Activated CD8-positive, alpha-beta T cell treated with anti-CD3 and anti-CD28 coated beads for 36 hours (primary cell): ENCODE measurements around the gene PTPN11. TPM values are rescaled to one million over a fixed set of nuclear protein-coding genes. Genes with fewer than 3 reads are reported as not detected.
"Not testable (repeated sequence)": the region's sequence is repeated elsewhere in the genome, so short reads cannot be mapped to it uniquely, and the experiment has no call there.

Source experiments
- ATAC-seq: fragments of 200-7000 bp; cut with Tn5 transposase; one replicate; pipeline ENCODE4 v1.10.0; 2021; ENCODE audit warnings: mild to moderate bottlenecking, moderate library complexity
- CTCF ChIA-PET: fragments of 350-600 bp; sonication (Branson Sonifier 250); formaldehyde crosslinking; loops from one replicate; lab custom pipeline; 2021; ENCODE audit warnings: antibody characterized with exemption; lab: Charles Lee
- POLR2A ChIA-PET: fragments of 350-600 bp; sonication (Branson Sonifier 250); formaldehyde crosslinking; loops from one replicate; lab custom pipeline; 2021; ENCODE audit warnings: antibody characterized with exemption; lab: Charles Lee
- DNase-seq: peaks from one replicate; pipeline ENCODE4 v3.0.0-alpha.2; 2020
- H3K27ac Mint-ChIP-seq: one replicate; pipeline ENCODE4 v1.8.0; 2021; ENCODE audit warnings: mild to moderate bottlenecking, mixed read lengths
- H3K27me3 Mint-ChIP-seq: one replicate; pipeline ENCODE4 v1.8.0; 2021; ENCODE audit warnings: mixed read lengths
- H3K36me3 Mint-ChIP-seq: one replicate; pipeline ENCODE4 v1.8.0; 2021; ENCODE audit warnings: low read depth, mixed read lengths
- H3K4me1 Mint-ChIP-seq: one replicate; pipeline ENCODE4 v1.8.0; 2021; ENCODE audit warnings: low read depth, mixed read lengths
- H3K4me3 Mint-ChIP-seq: one replicate; pipeline ENCODE4 v1.8.0; 2021; ENCODE audit warnings: mild to moderate bottlenecking, moderate library complexity, mixed read lengths
- H3K9me3 Mint-ChIP-seq: one replicate; pipeline ENCODE4 v1.8.0; 2021; ENCODE audit warnings: mixed read lengths
- intact Hi-C: fragments of 100-400 bp; cut with micrococcal nuclease; formaldehyde crosslinking; loops from one replicate; pipeline ENCODE4 v1.10.0; 2022
- total RNA-seq, 2 experiments: library from RNA; stranded (reverse); gene quantifications; one replicate each; pipeline ENCODE4 v1.2.3, GENCODE V29; 2021
- TF ChIP-seq, protein P1 (sequence below): fragments of 200-600 bp; IDR thresholded peaks from one replicate; pipeline ENCODE4 v1.8.0; 2022; ENCODE audit warnings: antibody characterized with exemption, mild to moderate bottlenecking

Gene PTPN11
- total RNA-seq, 2 experiments from 2014 or later = 131 to 142 TPM

DNA sequence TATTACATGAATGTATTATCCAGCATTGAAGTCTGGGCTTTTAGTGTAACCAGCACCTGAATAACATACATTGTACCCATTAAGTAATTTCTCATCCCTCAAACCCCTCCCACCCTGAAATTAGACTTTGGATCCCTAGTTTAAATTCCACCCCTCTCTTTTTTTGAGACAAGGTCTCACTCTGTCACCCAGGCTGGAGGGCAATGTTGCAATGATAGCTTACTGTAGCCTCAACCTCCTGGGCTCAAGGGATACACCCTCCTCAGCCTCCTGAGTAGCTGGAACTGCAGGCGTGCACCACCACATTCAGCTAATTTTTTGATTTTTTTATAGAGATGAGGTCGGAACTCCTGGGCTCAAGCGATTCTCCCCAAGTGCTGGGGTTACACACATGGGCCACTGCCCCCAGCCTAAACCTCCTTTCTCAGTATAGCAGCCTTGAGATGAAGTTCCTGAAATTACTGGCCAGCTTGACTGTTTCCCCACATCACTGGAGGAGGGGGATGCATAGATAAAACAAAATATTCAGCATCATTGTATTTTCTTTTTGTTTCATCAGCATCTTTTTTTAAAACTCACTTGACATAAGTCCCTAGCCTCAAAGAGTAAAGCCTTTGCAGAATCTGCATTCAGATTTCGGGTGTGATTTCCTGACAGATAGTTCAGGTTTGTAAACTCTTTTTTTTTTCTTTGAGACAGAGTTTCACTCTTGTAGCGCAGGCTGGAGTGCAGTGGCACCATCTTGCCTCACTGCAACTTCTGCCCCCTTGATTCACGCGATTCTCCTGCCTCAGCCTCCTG is 7.0 kb downstream of the PTPN11 start:
- TF ChIP-seq, protein P1, sequence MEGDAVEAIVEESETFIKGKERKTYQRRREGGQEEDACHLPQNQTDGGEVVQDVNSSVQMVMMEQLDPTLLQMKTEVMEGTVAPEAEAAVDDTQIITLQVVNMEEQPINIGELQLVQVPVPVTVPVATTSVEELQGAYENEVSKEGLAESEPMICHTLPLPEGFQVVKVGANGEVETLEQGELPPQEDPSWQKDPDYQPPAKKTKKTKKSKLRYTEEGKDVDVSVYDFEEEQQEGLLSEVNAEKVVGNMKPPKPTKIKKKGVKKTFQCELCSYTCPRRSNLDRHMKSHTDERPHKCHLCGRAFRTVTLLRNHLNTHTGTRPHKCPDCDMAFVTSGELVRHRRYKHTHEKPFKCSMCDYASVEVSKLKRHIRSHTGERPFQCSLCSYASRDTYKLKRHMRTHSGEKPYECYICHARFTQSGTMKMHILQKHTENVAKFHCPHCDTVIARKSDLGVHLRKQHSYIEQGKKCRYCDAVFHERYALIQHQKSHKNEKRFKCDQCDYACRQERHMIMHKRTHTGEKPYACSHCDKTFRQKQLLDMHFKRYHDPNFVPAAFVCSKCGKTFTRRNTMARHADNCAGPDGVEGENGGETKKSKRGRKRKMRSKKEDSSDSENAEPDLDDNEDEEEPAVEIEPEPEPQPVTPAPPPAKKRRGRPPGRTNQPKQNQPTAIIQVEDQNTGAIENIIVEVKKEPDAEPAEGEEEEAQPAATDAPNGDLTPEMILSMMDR = no peak
- POLR2A ChIA-PET = no interaction called here
- H3K4me3 Mint-ChIP-seq = no peak overlapping the region
- H3K36me3 Mint-ChIP-seq = peaks cover 33% of the 10 kb centered on the region
- intact Hi-C loops = no loop called here
- CTCF ChIA-PET = interaction anchor here (1.1 kb wide), 1 partner anchor 15 kb away, joined by 3 read pairs; no protein-coding TSS in a partner anchor
- no peak for DNase-seq
- no peak for ATAC-seq
- no peak overlapping the region for H3K27ac Mint-ChIP-seq
- H3K4me1 Mint-ChIP-seq = peaks cover 46% of the 10 kb centered on the region
- no peaks in the 10 kb centered on the region for H3K27me3 Mint-ChIP-seq
- no peaks in the 10 kb centered on the region for H3K9me3 Mint-ChIP-seq

DNA sequence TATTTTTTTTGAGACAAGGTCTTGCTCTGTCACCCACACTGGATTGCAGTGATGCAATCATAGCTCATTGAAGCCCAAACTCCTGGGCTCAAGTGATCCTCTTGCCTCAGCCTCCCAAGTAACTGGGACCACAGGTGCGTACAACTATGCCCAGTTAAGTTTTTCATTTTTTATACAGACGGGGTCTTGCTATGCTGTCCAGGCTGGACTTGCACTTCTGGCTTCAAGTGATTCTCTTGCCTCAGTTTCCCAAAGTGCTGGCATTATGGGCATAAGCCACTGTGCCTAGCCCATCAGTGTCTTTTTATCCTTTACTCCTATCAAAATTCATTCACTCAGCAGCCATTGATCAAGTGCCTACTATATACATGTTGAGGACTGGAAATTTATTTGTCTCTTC is 9.0 kb downstream of the PTPN11 start:
- TF ChIP-seq, protein P1 = no peak
- Mint-ChIP-seq H3K9me3 (no peaks in the 10 kb centered on the region), H3K4me1 (peaks cover 42% of the 10 kb centered on the region), H3K27me3 (no peaks in the 10 kb centered on the region), H3K4me3 (no peak overlapping the region), H3K27ac (no peak overlapping the region), H3K36me3 (peaks cover 35% of the 10 kb centered on the region)
- CTCF ChIA-PET = no interaction called here
- POLR2A ChIA-PET = interaction anchor here (1.2 kb wide), 1 partner anchor 321 kb away, joined by 3 read pairs; no protein-coding TSS in a partner anchor
- intact Hi-C loops = no loop called here
- ATAC-seq (no peak), DNase-seq (no peak)

DNA sequence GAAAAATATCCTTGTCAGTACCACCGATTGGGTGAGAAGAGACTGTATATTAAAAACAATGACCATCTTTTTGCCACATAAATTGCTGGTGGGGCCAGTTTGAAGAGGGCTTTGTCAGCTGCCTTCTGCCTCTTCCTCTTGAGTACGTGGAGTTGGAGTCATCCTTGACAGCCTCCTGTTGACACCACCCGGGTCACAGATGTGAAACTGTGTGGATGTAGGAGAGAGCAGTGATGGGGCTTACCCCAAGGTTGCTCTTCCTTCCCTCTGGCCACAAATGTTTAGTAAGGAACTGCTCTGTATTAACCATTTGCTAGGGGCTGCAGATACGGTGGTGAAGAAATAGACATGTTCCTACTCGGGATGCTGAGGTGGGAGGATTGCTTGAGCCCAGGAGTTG is 12.2 kb downstream of the PTPN11 start:
- H3K4me3 Mint-ChIP-seq = no peak overlapping the region
- H3K36me3 Mint-ChIP-seq = peaks cover 27% of the 10 kb centered on the region
- no peaks in the 10 kb centered on the region for H3K9me3 Mint-ChIP-seq
- ATAC-seq (peak; percentile 79), DNase-seq (peak; percentile 48)
- peak overlapping the region; percentile 82 for H3K27ac Mint-ChIP-seq
- TF ChIP-seq, protein P1 = no peak
- peaks cover 37% of the 10 kb centered on the region for H3K4me1 Mint-ChIP-seq
- H3K27me3 Mint-ChIP-seq = no peaks in the 10 kb centered on the region
- POLR2A ChIA-PET = no interaction called here
- CTCF ChIA-PET = no interaction called here
- intact Hi-C loops = no loop called here

DNA sequence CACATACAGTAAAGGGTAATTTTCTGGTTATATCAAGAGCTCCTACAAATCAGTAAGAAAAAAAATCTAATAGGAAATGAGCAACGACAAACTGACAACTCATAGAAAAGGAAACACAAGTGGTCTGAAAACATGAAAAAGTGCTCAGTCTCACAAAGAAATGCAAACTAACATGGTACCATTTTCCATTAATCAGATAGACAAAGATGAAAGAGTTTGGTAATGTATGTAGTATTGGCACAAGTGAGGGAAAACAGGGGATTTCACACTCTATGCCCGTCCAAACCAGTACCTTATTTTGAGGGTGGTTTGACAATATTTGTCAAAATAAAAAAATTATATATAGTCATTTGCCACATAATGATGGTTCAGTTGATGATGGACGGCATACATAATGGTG is 13.2 kb downstream of the PTPN11 start:
- H3K4me3 Mint-ChIP-seq = no peak overlapping the region
- H3K27ac Mint-ChIP-seq = peak overlapping the region; percentile 82
- H3K4me1 Mint-ChIP-seq = peaks cover 36% of the 10 kb centered on the region
- H3K9me3 Mint-ChIP-seq = no peaks in the 10 kb centered on the region
- H3K36me3 Mint-ChIP-seq = peaks cover 27% of the 10 kb centered on the region
- TF ChIP-seq, protein P1 = no peak
- POLR2A ChIA-PET = interaction anchor here (0.7 to 1.4 kb wide), 2 partner anchors 9 to 1583 kb away, joined by 3 to 4 read pairs; no protein-coding TSS in a partner anchor
- no peak for DNase-seq
- CTCF ChIA-PET = no interaction called here
- intact Hi-C loops = loop anchor here (1.0 kb wide), 1 partner anchor 12 kb away; no protein-coding TSS in a partner anchor
- H3K27me3 Mint-ChIP-seq = no peaks in the 10 kb centered on the region
- no peak for ATAC-seq

DNA sequence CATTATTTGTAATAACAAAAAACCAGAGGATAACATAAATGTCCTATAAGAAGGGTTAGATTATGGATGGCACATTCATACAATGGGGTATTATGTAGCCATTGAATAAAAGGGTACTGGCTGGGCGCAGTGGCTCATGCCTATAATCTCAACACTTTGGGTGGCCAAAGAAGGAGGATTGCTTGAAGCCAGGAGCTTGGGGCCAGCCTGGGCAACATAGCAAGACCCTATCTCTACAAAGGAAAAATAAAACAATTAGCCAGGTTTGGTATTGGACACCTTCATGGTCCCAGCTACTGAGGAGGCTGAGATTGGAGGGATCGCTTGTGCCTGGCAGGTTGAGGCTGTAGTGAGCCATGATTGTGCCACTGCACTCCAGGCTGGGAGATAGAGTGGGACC is 14.8 kb downstream of the PTPN11 start:
- intact Hi-C loops = no loop called here
- Mint-ChIP-seq H3K27me3 (no peaks in the 10 kb centered on the region), H3K36me3 (peaks cover 28% of the 10 kb centered on the region), H3K9me3 (no peaks in the 10 kb centered on the region), H3K4me1 (peaks cover 38% of the 10 kb centered on the region), H3K4me3 (no peak overlapping the region), H3K27ac (no peak overlapping the region)
- ChIA-PET POLR2A (no interaction called here), CTCF (no interaction called here)
- TF ChIP-seq, protein P1 = no peak
- no peak for DNase-seq
- ATAC-seq = no peak

DNA sequence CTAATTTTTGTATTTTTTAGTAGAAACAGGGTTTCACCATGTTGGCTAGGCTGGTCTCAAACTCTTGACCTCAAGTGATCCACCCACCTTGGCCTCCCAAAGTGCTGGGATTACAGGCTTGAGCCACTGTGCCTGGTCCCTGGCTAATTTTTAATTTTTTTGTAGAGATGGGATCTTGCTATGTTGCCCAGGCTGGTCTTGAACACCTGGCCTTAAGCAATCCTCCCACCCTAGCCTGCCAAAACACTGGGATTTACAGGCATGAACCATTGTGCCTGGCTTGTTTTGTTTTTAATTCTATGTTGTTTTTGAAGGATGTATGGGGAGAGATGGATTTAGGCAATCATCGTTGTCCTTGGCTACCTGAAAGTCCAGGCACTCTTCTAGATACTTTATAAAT is 19.9 kb downstream of the PTPN11 start:
- H3K27ac Mint-ChIP-seq = not testable (repeated sequence)

More for the DNA sequence above, 19.9 kb downstream of the PTPN11 start:
- DNase-seq, H3K27me3 Mint-ChIP-seq, ATAC-seq, H3K4me3 Mint-ChIP-seq, intact Hi-C loops, H3K36me3 Mint-ChIP-seq, CTCF ChIA-PET, H3K9me3 Mint-ChIP-seq, POLR2A ChIA-PET: not testable (repeated sequence)
- H3K4me1 Mint-ChIP-seq = peaks cover 17% of the 10 kb centered on the region
